ENCODE measurements around the gene DUSP8.
"Not testable (repeated sequence)": the region's sequence is repeated elsewhere in the genome, so short reads cannot be mapped to it uniquely, and the experiment has no call there.

The DUSP8 gene

DNA sequence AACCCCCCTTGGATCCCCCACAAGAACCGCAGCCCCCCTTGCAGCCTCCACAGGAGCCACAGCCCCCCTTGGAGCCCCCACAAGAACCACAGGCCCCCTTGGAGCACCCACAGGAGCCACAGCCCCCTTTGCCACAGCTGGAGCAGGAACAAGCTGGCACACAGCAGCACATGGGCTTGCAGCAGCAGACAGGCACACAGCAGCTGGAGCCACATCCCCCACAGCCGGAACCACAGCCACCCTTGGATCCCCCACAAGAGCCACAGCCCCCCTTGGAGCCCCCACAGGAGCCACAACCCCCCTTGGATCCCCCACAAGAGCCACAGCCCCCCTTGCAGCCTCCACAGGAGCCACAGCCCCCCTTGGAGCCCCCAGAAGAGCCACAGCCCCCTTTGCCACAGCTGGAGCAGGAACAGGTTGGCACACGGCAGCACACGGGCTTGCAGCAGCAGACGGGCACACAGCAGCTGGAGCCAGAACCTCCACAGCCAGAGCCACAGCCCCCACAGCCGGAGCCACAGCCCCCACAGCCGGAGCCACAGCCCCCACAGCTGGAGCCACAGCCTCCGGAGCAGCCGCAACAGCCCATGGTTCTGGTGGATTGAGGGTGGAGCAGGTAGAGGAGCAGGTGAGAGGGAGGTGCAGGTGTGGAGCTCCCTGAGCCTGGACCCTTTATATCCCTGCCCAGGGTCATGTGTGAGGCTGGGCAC lies 12.7 kb upstream of the DUSP8 start, which contains the start of gene KRTAP5-1:
TSS of gene KRTAP5-1 (minus strand) at position 623 of the 710 bp plus-strand sequence. CDS start at position 589, 34 bp downstream.
- TF ChIP-seq, protein P1, sequence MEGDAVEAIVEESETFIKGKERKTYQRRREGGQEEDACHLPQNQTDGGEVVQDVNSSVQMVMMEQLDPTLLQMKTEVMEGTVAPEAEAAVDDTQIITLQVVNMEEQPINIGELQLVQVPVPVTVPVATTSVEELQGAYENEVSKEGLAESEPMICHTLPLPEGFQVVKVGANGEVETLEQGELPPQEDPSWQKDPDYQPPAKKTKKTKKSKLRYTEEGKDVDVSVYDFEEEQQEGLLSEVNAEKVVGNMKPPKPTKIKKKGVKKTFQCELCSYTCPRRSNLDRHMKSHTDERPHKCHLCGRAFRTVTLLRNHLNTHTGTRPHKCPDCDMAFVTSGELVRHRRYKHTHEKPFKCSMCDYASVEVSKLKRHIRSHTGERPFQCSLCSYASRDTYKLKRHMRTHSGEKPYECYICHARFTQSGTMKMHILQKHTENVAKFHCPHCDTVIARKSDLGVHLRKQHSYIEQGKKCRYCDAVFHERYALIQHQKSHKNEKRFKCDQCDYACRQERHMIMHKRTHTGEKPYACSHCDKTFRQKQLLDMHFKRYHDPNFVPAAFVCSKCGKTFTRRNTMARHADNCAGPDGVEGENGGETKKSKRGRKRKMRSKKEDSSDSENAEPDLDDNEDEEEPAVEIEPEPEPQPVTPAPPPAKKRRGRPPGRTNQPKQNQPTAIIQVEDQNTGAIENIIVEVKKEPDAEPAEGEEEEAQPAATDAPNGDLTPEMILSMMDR (IDR thresholded peaks at IDR 0.05): not testable (repeated sequence)

DNA sequence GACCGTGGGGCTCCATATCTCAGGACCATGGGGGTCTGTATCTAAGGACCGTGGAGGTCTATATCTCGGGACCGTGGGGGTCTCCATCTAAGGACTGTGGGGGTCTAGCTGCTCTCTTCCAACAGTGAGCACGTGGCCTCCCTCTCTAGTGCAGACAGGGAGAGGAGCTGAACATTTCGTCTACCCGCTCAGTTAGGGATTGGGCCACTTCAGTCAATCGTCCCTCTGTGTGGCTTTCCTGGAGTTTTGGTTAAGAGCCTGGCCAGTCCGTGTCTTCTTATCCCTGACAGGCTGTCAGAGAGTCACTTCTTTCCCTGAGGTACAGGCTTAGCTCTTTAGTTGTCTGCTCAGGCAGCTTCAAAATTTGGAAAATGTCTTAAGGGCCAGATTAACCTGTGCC lies 9.9 kb upstream of the DUSP8 start:
- TF ChIP-seq, protein P1 (IDR thresholded peaks at IDR 0.05): no peak

DNA sequence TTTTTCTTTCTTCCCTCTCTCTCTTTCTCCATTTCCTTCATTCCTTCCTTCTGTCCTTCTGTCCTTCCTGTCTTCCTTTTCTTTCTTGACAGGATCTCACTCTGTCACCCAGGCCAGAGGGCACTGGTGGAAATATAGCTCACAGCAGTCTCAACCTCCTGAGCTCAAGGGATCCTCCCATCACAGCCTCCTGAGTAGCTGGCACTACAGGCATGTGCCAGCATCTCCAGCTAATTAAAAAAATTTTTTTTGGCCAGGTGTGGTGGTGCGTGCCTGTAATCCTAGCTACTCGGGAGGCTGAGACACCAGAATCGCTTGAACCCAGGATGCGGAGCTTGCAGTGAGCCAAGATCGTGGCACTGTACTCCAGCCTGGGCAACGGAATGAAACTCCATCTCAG lies 4.8 kb upstream of the DUSP8 start:
- TF ChIP-seq, protein P1 (IDR thresholded peaks at IDR 0.05): no peak

DNA sequence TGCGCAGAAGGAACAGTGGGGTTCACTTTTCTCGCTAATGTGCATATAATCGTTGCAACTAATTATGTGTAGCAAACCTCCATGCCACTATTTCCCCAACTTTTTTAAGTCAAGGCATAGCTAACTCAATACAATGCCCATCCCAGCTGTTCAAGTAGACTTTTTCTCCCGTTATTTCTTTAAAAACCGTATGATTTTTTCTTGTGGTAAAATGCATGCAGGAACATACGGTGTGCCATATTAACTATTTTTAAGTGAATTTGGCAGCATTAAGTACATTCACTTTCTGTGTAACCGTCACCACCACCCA lies 2.8 kb upstream of the DUSP8 start:
- TF ChIP-seq, protein P1 (IDR thresholded peaks at IDR 0.05): no peak

DNA sequence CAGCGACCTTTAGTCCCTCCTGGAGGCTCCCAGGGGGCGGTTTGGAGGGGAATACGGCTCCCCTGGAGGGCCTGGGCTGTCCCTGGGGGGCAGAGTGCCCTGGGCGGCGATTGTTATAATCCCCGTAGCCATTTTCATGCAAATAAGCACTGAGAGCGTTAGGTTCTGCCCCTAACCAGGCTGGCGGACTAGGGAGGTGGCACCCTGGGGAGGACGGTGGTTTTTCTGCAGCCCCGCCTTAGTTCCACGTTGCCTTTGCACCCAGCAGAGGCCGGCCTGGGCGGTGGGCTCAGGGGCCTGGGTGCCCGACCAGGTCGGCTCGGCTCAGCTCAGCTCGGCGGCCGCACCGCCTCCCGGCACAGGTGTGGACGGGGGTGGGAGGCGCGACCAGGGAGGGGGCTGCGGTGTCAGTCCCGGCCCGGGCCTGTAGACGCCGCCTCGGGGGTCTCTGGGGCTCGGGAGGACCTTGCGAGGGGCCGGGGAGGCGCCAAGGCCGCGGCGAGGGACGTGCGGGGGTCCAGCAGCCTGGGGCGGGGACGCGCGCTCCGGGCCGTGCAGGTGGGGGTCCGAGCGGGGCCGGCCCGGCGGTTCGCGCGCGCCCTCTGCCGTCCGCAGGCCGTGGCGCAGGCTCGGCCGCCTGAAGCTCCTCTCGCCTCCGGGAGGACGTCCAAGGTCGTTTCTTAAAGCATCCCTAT lies 2.3 kb upstream of the DUSP8 start:
- TF ChIP-seq, protein P1 (IDR thresholded peaks at IDR 0.05): peak; percentile 96

DNA sequence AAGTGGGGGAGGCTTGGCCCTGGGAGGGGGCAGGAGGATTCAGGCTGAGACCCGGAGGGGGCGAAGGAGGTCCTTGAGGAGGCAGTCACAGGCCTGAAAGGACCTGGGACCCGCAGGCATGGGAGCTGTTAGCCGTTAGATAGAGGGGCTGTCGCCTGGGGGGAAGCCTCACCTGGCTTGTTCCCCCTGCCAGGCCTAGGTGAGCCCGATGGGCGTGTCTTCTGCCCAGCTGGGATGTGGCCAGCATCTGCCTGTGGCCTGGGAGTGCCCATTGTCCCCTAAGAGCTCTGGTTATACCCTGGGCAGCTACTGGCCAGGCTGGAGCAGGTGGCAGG lies 1.8 kb upstream of the DUSP8 start:
- TF ChIP-seq, protein P1 (IDR thresholded peaks at IDR 0.05): no peak

DNA sequence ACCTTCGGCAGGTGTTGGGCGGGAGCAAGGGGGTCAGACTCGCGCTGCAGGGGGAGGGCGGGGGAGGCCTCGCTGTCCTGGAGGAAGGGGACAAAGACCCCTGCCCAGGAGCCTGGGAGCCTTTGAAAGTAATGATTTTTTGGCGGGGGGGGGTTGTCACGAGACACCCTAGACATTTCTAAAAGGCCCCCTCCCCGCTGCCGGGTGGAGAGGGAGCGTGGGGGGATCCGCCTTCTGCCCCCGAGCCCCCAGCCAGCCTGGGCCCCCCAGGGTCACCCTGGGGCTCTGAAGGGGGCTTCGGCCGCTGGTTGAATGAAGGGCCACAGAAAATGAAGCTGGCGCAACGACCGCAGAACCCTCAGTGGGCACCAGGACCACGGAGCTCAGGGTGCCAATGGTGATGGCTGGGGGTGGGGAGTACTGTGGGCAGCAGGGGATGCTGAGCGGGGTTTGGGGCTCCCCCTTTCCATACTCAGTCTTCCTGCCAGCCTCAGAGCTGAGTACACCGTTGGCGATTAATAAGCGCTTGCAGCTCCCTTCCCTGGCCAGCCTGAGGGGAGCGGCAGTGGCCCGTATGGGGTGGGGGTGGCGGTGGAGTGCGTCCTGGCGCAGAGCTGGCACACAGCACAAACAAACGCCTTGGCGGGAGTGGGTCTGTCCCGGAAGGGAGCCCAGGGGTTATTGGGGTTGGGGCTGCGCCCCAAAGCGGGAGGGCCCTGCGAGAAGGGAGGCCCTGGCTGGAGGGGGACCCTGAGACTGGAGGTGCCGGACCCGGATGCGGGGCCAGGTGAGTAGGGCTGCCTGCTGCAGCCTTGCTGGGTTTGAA lies 1.2 kb upstream of the DUSP8 start:
- TF ChIP-seq, protein P1 (IDR thresholded peaks at IDR 0.05): no peak

Measured in LNCAP (cell line).